HepG2 (cell line): ENCODE results near the gene GSDMA. TPM values are rescaled to one million over a fixed set of nuclear protein-coding genes. Genes with fewer than 3 reads are reported as not detected.
A peak's percentile ranks its signal among the peaks of the same experiment; 100 is the strongest.
"Not testable (repeated sequence)": the region's sequence is repeated elsewhere in the genome, so short reads cannot be mapped to it uniquely, and the experiment has no call there.

ENCODE experiments used
- CEBPG ChIP-seq: IDR thresholded peaks from 2 replicates; pipeline ENCODE4 v1.6.1; 2016
- ESRRA ChIP-seq: sonication (generic); formaldehyde crosslinking; IDR thresholded peaks from 2 replicates; pipeline ENCODE4 v1.5.1; 2020; ENCODE audit warnings: mild to moderate bottlenecking, low read depth, missing genetic modification reagents
- ETV5 ChIP-seq: IDR thresholded peaks from 2 replicates; pipeline ENCODE4 v1.6.1; 2018; ENCODE audit warnings: missing biosample characterization, missing genetic modification reagents, inconsistent platforms, borderline replicate concordance
- FOXP1 ChIP-seq, 2 experiments: fragments of 450-650 bp in 1 of 2; IDR thresholded peaks; 2 replicates each; pipeline ENCODE4 v1.6.1; 2017 to 2018; ENCODE audit warnings: antibody characterized with exemption in 1 of 2
- HDAC1 ChIP-seq: sonication (generic); formaldehyde crosslinking; IDR thresholded peaks from 2 replicates; pipeline ENCODE4 v1.5.1; 2020; ENCODE audit warnings: mild to moderate bottlenecking, missing genetic modification reagents
- HOMEZ ChIP-seq: IDR thresholded peaks from 2 replicates; pipeline ENCODE4 v1.6.1; 2016; ENCODE audit warnings: low read depth
- IRF2 ChIP-seq: IDR thresholded peaks from 2 replicates; pipeline ENCODE4 v1.6.1; 2018; ENCODE audit warnings: missing genetic modification reagents, missing compliant biosample characterization
- KLF16 ChIP-seq, 2 experiments: sonication (generic) in 1 of 2; formaldehyde crosslinking in 1 of 2; IDR thresholded peaks; 2 replicates each; pipeline versions ENCODE4 v1.6.1 to v1.8.0; 2016 to 2023; ENCODE audit warnings: missing genetic modification reagents in 2 of 2, missing compliant biosample characterization in 1 of 2
- MEF2D ChIP-seq: sonication (generic); formaldehyde crosslinking; IDR thresholded peaks from 2 replicates; pipeline ENCODE4 v1.5.1; 2020; ENCODE audit warnings: mild to moderate bottlenecking, missing genetic modification reagents
- NR2F6 ChIP-seq, 2 experiments: IDR thresholded peaks; 2 replicates each; pipeline ENCODE4 v1.6.1; 2016; ENCODE audit warnings: antibody characterized with exemption in 1 of 2, mild to moderate bottlenecking in 1 of 2
- TARDBP ChIP-seq: sonication (generic); formaldehyde crosslinking; IDR thresholded peaks from 2 replicates; pipeline ENCODE4 v1.8.0; 2022; ENCODE audit warnings: mild to moderate bottlenecking, missing genetic modification reagents
- TCF7 ChIP-seq: sonication (generic); IDR thresholded peaks from 2 replicates; pipeline ENCODE4 v1.6.1; 2016; ENCODE audit warnings: antibody characterized with exemption, low read depth
- THAP11 ChIP-seq: IDR thresholded peaks from 2 replicates; pipeline ENCODE4 v1.6.1; 2016; ENCODE audit warnings: missing biosample characterization, missing genetic modification reagents
- ZBTB43 ChIP-seq: sonication (generic); formaldehyde crosslinking; conservative IDR thresholded peaks from 2 replicates; pipeline ENCODE4 v1.4.0; 2020; ENCODE audit warnings: missing genetic modification reagents
- ZNF556 ChIP-seq: sonication (generic); formaldehyde crosslinking; IDR thresholded peaks from 2 replicates; pipeline ENCODE4 v1.4.0; 2020; ENCODE audit warnings: mild to moderate bottlenecking, missing genetic modification reagents, borderline replicate concordance
- ZNF609 ChIP-seq: sonication (generic); formaldehyde crosslinking; IDR thresholded peaks from 2 replicates; pipeline ENCODE4 v1.4.0; 2020; ENCODE audit warnings: mild to moderate bottlenecking, missing genetic modification reagents, borderline replicate concordance
- ZNF614 ChIP-seq: IDR thresholded peaks from 2 replicates; pipeline ENCODE4 v1.6.1; 2018; ENCODE audit warnings: missing biosample characterization, missing genetic modification reagents, inconsistent platforms, borderline replicate concordance
- ZNF652 ChIP-seq: IDR thresholded peaks from 2 replicates; pipeline ENCODE4 v1.6.1; 2016; ENCODE audit warnings: low read depth, borderline replicate concordance
- ZNF788 ChIP-seq: sonication (generic); formaldehyde crosslinking; IDR thresholded peaks from 2 replicates; pipeline ENCODE4 v1.5.0; 2020; ENCODE audit warnings: mild to moderate bottlenecking, missing genetic modification reagents, borderline replicate concordance
- ZNF878 ChIP-seq: sonication (generic); formaldehyde crosslinking; IDR thresholded peaks from 2 replicates; pipeline ENCODE4 v1.8.1; 2023; ENCODE audit warnings: mild to moderate bottlenecking, missing genetic modification reagents, moderate library complexity
- ZSCAN25 ChIP-seq: sonication (generic); formaldehyde crosslinking; IDR thresholded peaks from 2 replicates; pipeline ENCODE4 v1.8.0; 2022; ENCODE audit warnings: mild to moderate bottlenecking, missing genetic modification reagents
- polyA plus RNA-seq, 8 experiments: library from polyadenylated mRNA; depleted of rRNA in 3 of 8; stranded (reverse) in 7 of 8; unstranded in 1 of 8; fragments of >200 nt; fragmentation: Illumina TruSeq in 4 of 8; extraction: Trizol in 4 of 8; gene quantifications; 2 replicates each; pipeline versions ENCODE4 v1.2.1 to v1.2.3, GENCODE V29; 2011 to 2016; ENCODE audit warnings: low read depth in 4 of 8, missing spikeins in 1 of 8, mixed read lengths in 1 of 8; ENCODE audit not compliant: insufficient read depth in 1 of 8
- total RNA-seq, 5 experiments: library from RNA; depleted of rRNA; stranded (reverse); fragments of >200 nt; fragmentation: Illumina TruSeq; extraction: Trizol; gene quantifications; 2 replicates each; pipeline ENCODE4 v1.2.3, GENCODE V29; 2016; ENCODE audit warnings: low read depth in 1 of 5

The GSDMA gene
- total and polyA plus RNA-seq, 2 of the 13 experiments (the other 11 are each of a cell fraction or from before 2014, with no cell fraction given): not detected

GRCh38 chr17:39948489-39948828 is 14.3 kb upstream of the GSDMA start (continued):
- TF ChIP-seq ETV5 (CRISPR knock-in tag): peak; percentile 90
- TF ChIP-seq IRF2: 0 out of 2 replicates have a peak, but pooled peaks have one; percentile 55
- TF ChIP-seq TARDBP (CRISPR knock-in tag): peak; percentile 24; the same call in 1 of the 2 replicates
- peak; percentile 76; the same call in 1 of the 2 replicates for TF ChIP-seq TCF7
- TF ChIP-seq ZNF614: 0 out of 2 replicates have a peak, but pooled peaks have one; percentile 19
- peak; percentile 63 for TF ChIP-seq HDAC1 (CRISPR knock-in tag)
- TF ChIP-seq NR2F6 (IDR thresholded peaks at IDR 0.05): peak; percentile 77
- peak; percentile 83 for TF ChIP-seq NR2F6 (CRISPR knock-in tag; IDR thresholded peaks at IDR 0.05)
- TF ChIP-seq ZNF556 (CRISPR knock-in tag): 0 out of 2 replicates have a peak, but pooled peaks have one; percentile 61
- TF ChIP-seq ZNF652 (CRISPR knock-in tag): peak; percentile 33; the same call in 1 of the 2 replicates
- TF ChIP-seq KLF16 (CRISPR knock-in tag; IDR thresholded peaks at IDR 0.05): peak in 1 of 2 experiments; percentile 25; a peak in 1 of 4 replicates
- TF ChIP-seq ZNF609 (CRISPR knock-in tag): peak; percentile 56; the same call in 1 of the 2 replicates
- TF ChIP-seq ZNF878 (CRISPR knock-in tag): peak; percentile 56; the same call in 1 of the 2 replicates
- not testable (repeated sequence) for TF ChIP-seq FOXP1 (IDR thresholded peaks at IDR 0.05)
- TF ChIP-seq FOXP1 (CRISPR knock-in tag; IDR thresholded peaks at IDR 0.05): peak; percentile 97
- peak; percentile 54; the same call in 1 of the 2 replicates for TF ChIP-seq ZBTB43
- TF ChIP-seq CEBPG (CRISPR knock-in tag): peak; percentile 35; the same call in 1 of the 2 replicates
- TF ChIP-seq MEF2D (CRISPR knock-in tag): peak; percentile 49; the same call in 1 of the 2 replicates
- peak; percentile 48; the same call in 1 of the 2 replicates for TF ChIP-seq ZNF788 (CRISPR knock-in tag)
- peak; percentile 63 for TF ChIP-seq THAP11 (CRISPR knock-in tag)
- peak; percentile 31; the same call in 1 of the 2 replicates for TF ChIP-seq HOMEZ
- peak; percentile 56; the same call in 1 of the 2 replicates for TF ChIP-seq ZSCAN25 (CRISPR knock-in tag)
- peak; percentile 51; the same call in 1 of the 2 replicates for TF ChIP-seq ESRRA (CRISPR knock-in tag)
